OCI-LY1 (cell line): Measurements from ENCODE around the gene STAT5B.

Experiments used
- H2AFZ ChIP-seq: fragments of 200-600 bp; sonication (generic), shearing (Covaris generic); 2 replicates; pipeline ENCODE4 v1.6.0; 2014; ENCODE audit warnings: antibody characterized with exemption, mild to moderate bottlenecking, low read length
- H3F3A ChIP-seq: fragments of 200-600 bp; sonication (generic), shearing (Covaris generic); 2 replicates; pipeline ENCODE4 v1.6.0; 2014; ENCODE audit warnings: mild to moderate bottlenecking, antibody characterized with exemption, low read length, moderate library complexity; ENCODE audit not compliant: insufficient read depth
- H3K27ac ChIP-seq: fragments of 200-600 bp; sonication (generic); 2 replicates; pipeline ENCODE4 v1.5.1; 2014; ENCODE audit warnings: low read length, mixed run types, mild to moderate bottlenecking, low read depth; ENCODE audit not compliant: poor library complexity, severe bottlenecking
- H3K27me3 ChIP-seq: fragments of 200-600 bp; sonication (generic); 2 replicates; pipeline ENCODE4 v1.6.0; 2014; ENCODE audit warnings: antibody characterized with exemption, mild to moderate bottlenecking, low read length, moderate library complexity; ENCODE audit not compliant: insufficient read depth
- H3K36me3 ChIP-seq: fragments of 200-600 bp; sonication (generic); 2 replicates; pipeline ENCODE4 v1.6.1; 2014; ENCODE audit warnings: mild to moderate bottlenecking, antibody characterized with exemption, low read length, moderate library complexity, mixed read lengths; ENCODE audit not compliant: insufficient read depth
- H3K4me1 ChIP-seq: fragments of 200-600 bp; sonication (generic); 2 replicates; pipeline ENCODE4 v1.5.1; 2014; ENCODE audit warnings: mild to moderate bottlenecking, low read length, moderate library complexity; ENCODE audit not compliant: insufficient read depth, severe bottlenecking
- H3K4me2 ChIP-seq: fragments of 200-600 bp; sonication (generic), shearing (Covaris generic); 2 replicates; pipeline ENCODE4 v1.6.1; 2014; ENCODE audit warnings: low read length
- H3K4me3 ChIP-seq: fragments of 200-600 bp; sonication (generic); 2 replicates; pipeline ENCODE4 v1.5.1; 2014; ENCODE audit warnings: low read length, low read depth, mild to moderate bottlenecking, mixed read lengths; ENCODE audit not compliant: poor library complexity, severe bottlenecking
- H3K79me2 ChIP-seq: fragments of 200-600 bp; shearing (Covaris generic); 2 replicates; pipeline ENCODE4 v1.6.1; 2016; ENCODE audit warnings: mixed run types, low read length, mixed read lengths; ENCODE audit not compliant: insufficient read depth
- H3K9ac ChIP-seq: fragments of 200-600 bp; sonication (generic), shearing (Covaris generic); 2 replicates; pipeline ENCODE4 v1.6.1; 2014; ENCODE audit warnings: mild to moderate bottlenecking, low read length, mixed read lengths
- H3K9me2 ChIP-seq: fragments of 200-600 bp; sonication (generic), shearing (Covaris generic); 2 replicates; pipeline ENCODE4 v1.6.1; 2014; ENCODE audit warnings: low read depth, mild to moderate bottlenecking, low read length, mixed read lengths
- H3K9me3 ChIP-seq: fragments of 200-600 bp; shearing (Covaris generic); 2 replicates; pipeline ENCODE4 v1.6.1; 2014; ENCODE audit warnings: low read length, mixed read lengths
- H4K20me1 ChIP-seq: fragments of 200-600 bp; sonication (generic), shearing (Covaris generic); 2 replicates; pipeline ENCODE4 v1.6.0; 2016; ENCODE audit warnings: mild to moderate bottlenecking, low read length; ENCODE audit not compliant: insufficient read depth
- EZH2 ChIP-seq: fragments of 200-600 bp; sonication (generic), shearing (Covaris generic); IDR thresholded peaks from 2 replicates; pipeline ENCODE4 v1.8.0; 2017; ENCODE audit warnings: borderline replicate concordance, mixed run types, mild to moderate bottlenecking, antibody characterized with exemption, low read length, moderate library complexity, mixed read lengths
- TF ChIP-seq, protein P1 (sequence below): fragments of 200-600 bp; sonication (generic), shearing (Covaris generic); IDR thresholded peaks from 2 replicates; pipeline ENCODE4 v1.5.1; 2017; ENCODE audit warnings: mild to moderate bottlenecking, antibody characterized with exemption, low read length, moderate library complexity, mixed read lengths

STAT5B gene

GRCh38 chr17:42273474-42274252, 2.5 kb downstream of the STAT5B start:
- H3K4me3 ChIP-seq, result no peak overlapping the region

GRCh38 chr17:42272162-42272907, 3.9 kb downstream of the STAT5B start:
- H3K27ac ChIP-seq, result no peak overlapping the region
- H3K9ac ChIP-seq, result no peak overlapping the region
- no peaks in the 10 kb centered on the region for H4K20me1 ChIP-seq
- H3K27me3 ChIP-seq, result peaks cover 4% of the 10 kb centered on the region; the same call in 1 of the 2 replicates
- no peaks in the 10 kb centered on the region for H3F3A ChIP-seq
- H3K36me3 ChIP-seq, result no peaks in the 10 kb centered on the region
- no peaks in the 10 kb centered on the region for H3K9me3 ChIP-seq
- TF ChIP-seq, protein P1, sequence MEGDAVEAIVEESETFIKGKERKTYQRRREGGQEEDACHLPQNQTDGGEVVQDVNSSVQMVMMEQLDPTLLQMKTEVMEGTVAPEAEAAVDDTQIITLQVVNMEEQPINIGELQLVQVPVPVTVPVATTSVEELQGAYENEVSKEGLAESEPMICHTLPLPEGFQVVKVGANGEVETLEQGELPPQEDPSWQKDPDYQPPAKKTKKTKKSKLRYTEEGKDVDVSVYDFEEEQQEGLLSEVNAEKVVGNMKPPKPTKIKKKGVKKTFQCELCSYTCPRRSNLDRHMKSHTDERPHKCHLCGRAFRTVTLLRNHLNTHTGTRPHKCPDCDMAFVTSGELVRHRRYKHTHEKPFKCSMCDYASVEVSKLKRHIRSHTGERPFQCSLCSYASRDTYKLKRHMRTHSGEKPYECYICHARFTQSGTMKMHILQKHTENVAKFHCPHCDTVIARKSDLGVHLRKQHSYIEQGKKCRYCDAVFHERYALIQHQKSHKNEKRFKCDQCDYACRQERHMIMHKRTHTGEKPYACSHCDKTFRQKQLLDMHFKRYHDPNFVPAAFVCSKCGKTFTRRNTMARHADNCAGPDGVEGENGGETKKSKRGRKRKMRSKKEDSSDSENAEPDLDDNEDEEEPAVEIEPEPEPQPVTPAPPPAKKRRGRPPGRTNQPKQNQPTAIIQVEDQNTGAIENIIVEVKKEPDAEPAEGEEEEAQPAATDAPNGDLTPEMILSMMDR, result no peak
- no peak for TF ChIP-seq EZH2
- no peak overlapping the region for H2AFZ ChIP-seq
- H3K4me1 ChIP-seq, result peaks cover 16% of the 10 kb centered on the region
- H3K79me2 ChIP-seq, result no peaks in the 10 kb centered on the region
- no peak overlapping the region for H3K4me3 ChIP-seq
- no peaks in the 10 kb centered on the region for H3K9me2 ChIP-seq
- H3K4me2 ChIP-seq, result no peak overlapping the region

More at GRCh38 chr17:42273474-42274252, 2.5 kb downstream of the STAT5B start:
- Histone ChIP-seq H3K9me3 (no peaks in the 10 kb centered on the region), H3K27me3 (peaks cover 4% of the 10 kb centered on the region; the same call in 1 of the 2 replicates), H2AFZ (no peak overlapping the region), H4K20me1 (no peaks in the 10 kb centered on the region), H3K79me2 (no peaks in the 10 kb centered on the region), H3K9me2 (no peaks in the 10 kb centered on the region), H3K4me2 (no peak overlapping the region), H3F3A (no peaks in the 10 kb centered on the region), H3K4me1 (peaks cover 16% of the 10 kb centered on the region), H3K27ac (no peak overlapping the region), H3K36me3 (no peaks in the 10 kb centered on the region), H3K9ac (no peak overlapping the region)
- no peak for TF ChIP-seq EZH2
- TF ChIP-seq, protein P1, result no peak

GRCh38 chr17:42271779-42272035, 4.5 kb downstream of the STAT5B start:
- Histone ChIP-seq H3K27me3 (peaks cover 4% of the 10 kb centered on the region; the same call in 1 of the 2 replicates), H2AFZ (no peak overlapping the region), H3K79me2 (no peaks in the 10 kb centered on the region), H3K36me3 (no peaks in the 10 kb centered on the region), H3K27ac (no peak overlapping the region), H3F3A (no peaks in the 10 kb centered on the region), H3K4me2 (no peak overlapping the region), H3K4me1 (peaks cover 13% of the 10 kb centered on the region), H3K9me2 (no peaks in the 10 kb centered on the region), H4K20me1 (no peaks in the 10 kb centered on the region), H3K9me3 (no peaks in the 10 kb centered on the region), H3K9ac (no peak overlapping the region), H3K4me3 (no peak overlapping the region)
- TF ChIP-seq EZH2, result no peak
- TF ChIP-seq, protein P1, result no peak
